Prostate gland (tissue), 2 donors: Measurements from ENCODE around the gene PROSER1.

Experiments used
- CTCF ChIP-seq, 4 experiments: fragments of 200-600 bp in 2 of 4; fragments of 450-650 bp in 2 of 4; sonication (generic) in 2 of 4; IDR thresholded peaks; 1 replicate in 3 of 4; 2 replicates in 1 of 4; pipeline ENCODE4 v1.5.1; 2016 to 2019; ENCODE audit warnings: antibody characterized with exemption in 4 of 4, mild to moderate bottlenecking in 2 of 4, moderate library complexity in 2 of 4
- POLR2A ChIP-seq: fragments of 450-650 bp; IDR thresholded peaks from one replicate; pipeline ENCODE4 v1.6.1; 2016; ENCODE audit warnings: antibody characterized with exemption, mild to moderate bottlenecking
- POLR2AphosphoS5 ChIP-seq: sonication (generic); formaldehyde crosslinking; IDR thresholded peaks from one replicate; pipeline ENCODE4 v1.6.1; 2017; ENCODE audit warnings: antibody characterized with exemption

- TF ChIP-seq CTCF (IDR thresholded peaks at IDR 0.05) (no peak), POLR2AphosphoS5 (no peak), POLR2A (no peak)
These were observed 10.9 kb upstream of the PROSER1 start for GRCh38 chr13:39048806-39049205.
